Embryonic facial prominence (tissue), 1 donor: ENCODE data around the gene ROR1.

ENCODE experiments used
- DNase-seq: peaks from one replicate; pipeline ENCODE4 v3.0.0-alpha.2; 2016; ENCODE audit errors: extremely low spot score

ROR1 gene

GRCh38 chr1:63934697-63935096 lies 160.9 kb downstream of the ROR1 start:
- no peak for DNase-seq

GRCh38 chr1:63935143-63935542 lies 161.3 kb downstream of the ROR1 start:
- DNase-seq = no peak

- no peak for DNase-seq
Measured at GRCh38 chr1:63935553-63935952, 161.7 kb downstream of the ROR1 start.

- no peak for DNase-seq
Measured at GRCh38 chr1:63936276-63936675, 162.5 kb downstream of the ROR1 start.

- DNase-seq = no peak
Measured at GRCh38 chr1:63936801-63937200, 163.0 kb downstream of the ROR1 start.

GRCh38 chr1:63937461-63938022 lies 163.7 kb downstream of the ROR1 start:
- no peak for DNase-seq

- no peak for DNase-seq
Measured at GRCh38 chr1:63940440-63940839, 166.6 kb downstream of the ROR1 start.

GRCh38 chr1:63943393-63943792 lies 169.6 kb downstream of the ROR1 start:
- DNase-seq = no peak

- DNase-seq = no peak
Measured at GRCh38 chr1:63945943-63946342, 172.1 kb downstream of the ROR1 start.

GRCh38 chr1:63946866-63947491 lies 173.2 kb downstream of the ROR1 start:
- no peak for DNase-seq

GRCh38 chr1:63947904-63948303 lies 174.1 kb downstream of the ROR1 start:
- DNase-seq = no peak

GRCh38 chr1:63950023-63950422 lies 176.2 kb downstream of the ROR1 start:
- no peak for DNase-seq

- no peak for DNase-seq
Measured at GRCh38 chr1:63951059-63951946, 177.5 kb downstream of the ROR1 start.

GRCh38 chr1:63954187-63954586 lies 180.4 kb downstream of the ROR1 start:
- DNase-seq = no peak

- DNase-seq = no peak
Measured at GRCh38 chr1:63955370-63956145, 181.7 kb downstream of the ROR1 start.

GRCh38 chr1:63958556-63958955 lies 184.7 kb downstream of the ROR1 start:
- DNase-seq = no peak

- no peak for DNase-seq
Measured at GRCh38 chr1:63960326-63960725, 186.5 kb downstream of the ROR1 start.

GRCh38 chr1:63966016-63966415 lies 192.2 kb downstream of the ROR1 start:
- no peak for DNase-seq

GRCh38 chr1:63967901-63968300 lies 194.1 kb downstream of the ROR1 start:
- DNase-seq = no peak

GRCh38 chr1:63968663-63969440 lies 195.0 kb downstream of the ROR1 start:
- no peak for DNase-seq

- no peak for DNase-seq
Measured at GRCh38 chr1:63969441-63969901, 195.7 kb downstream of the ROR1 start.
